Measurements from ENCODE around the gene COL5A1. TPM values are rescaled to one million over a fixed set of nuclear protein-coding genes. Genes with fewer than 3 reads are reported as not detected.

COL5A1 gene
- total RNA-seq, 1 donor from 2014 or later: 6.1 TPM

DNA sequence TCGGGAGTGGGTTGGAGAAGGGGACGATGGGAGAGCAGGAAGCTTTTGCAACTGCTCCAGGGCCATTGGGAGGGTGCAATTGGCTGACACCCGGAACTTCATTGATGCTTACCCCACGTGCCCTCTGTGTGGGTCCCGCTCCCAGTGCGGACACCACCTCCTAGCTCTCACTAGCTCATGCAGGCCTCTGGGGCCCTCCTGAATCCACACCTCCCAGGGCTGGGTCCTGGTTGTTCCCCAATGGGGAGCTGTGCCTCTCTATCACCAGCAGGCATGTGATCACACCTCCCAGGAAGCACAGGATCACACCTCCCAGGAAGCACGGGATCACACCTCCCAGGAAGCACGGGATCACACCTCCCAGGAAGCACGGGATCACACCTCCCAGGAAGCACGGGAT, 206.9 kb downstream of the COL5A1 start:
- no peak overlapping the region for H3K4me3 Mint-ChIP-seq
- H4K20me1 ChIP-seq (ENCODE audit: low read depth): no peaks in the 10 kb centered on the region
- TF ChIP-seq, protein P1, sequence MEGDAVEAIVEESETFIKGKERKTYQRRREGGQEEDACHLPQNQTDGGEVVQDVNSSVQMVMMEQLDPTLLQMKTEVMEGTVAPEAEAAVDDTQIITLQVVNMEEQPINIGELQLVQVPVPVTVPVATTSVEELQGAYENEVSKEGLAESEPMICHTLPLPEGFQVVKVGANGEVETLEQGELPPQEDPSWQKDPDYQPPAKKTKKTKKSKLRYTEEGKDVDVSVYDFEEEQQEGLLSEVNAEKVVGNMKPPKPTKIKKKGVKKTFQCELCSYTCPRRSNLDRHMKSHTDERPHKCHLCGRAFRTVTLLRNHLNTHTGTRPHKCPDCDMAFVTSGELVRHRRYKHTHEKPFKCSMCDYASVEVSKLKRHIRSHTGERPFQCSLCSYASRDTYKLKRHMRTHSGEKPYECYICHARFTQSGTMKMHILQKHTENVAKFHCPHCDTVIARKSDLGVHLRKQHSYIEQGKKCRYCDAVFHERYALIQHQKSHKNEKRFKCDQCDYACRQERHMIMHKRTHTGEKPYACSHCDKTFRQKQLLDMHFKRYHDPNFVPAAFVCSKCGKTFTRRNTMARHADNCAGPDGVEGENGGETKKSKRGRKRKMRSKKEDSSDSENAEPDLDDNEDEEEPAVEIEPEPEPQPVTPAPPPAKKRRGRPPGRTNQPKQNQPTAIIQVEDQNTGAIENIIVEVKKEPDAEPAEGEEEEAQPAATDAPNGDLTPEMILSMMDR (IDR thresholded peaks at IDR 0.05): no peak
- TF ChIP-seq EZH2phosphoT487 (IDR thresholded peaks at IDR 0.05) (no peak), EZH2 (IDR thresholded peaks at IDR 0.05) (no peak)
- H3K79me2 ChIP-seq (ENCODE audit: low read depth): no peaks in the 10 kb centered on the region
- peaks cover 2% of the 10 kb centered on the region for H3K9me3 Mint-ChIP-seq
- H3K4me1 Mint-ChIP-seq: peaks cover 2% of the 10 kb centered on the region
- H3K27me3 ChIP-seq: no peaks in the 10 kb centered on the region
- H3K27ac ChIP-seq: no peak overlapping the region
- no peaks in the 10 kb centered on the region for H3K9me3 ChIP-seq (ENCODE audit: low read depth)
- H3K4me1 ChIP-seq: no peaks in the 10 kb centered on the region
- H3K27ac Mint-ChIP-seq: no peak overlapping the region
- H3K9ac ChIP-seq: no peak overlapping the region
- no peak overlapping the region for H3K4me2 ChIP-seq
- DNase-seq (ENCODE audit: low spot score): no peak
- H3K36me3 ChIP-seq: no peaks in the 10 kb centered on the region
- no peak overlapping the region for H3K4me3 ChIP-seq
- no peak overlapping the region for H2AFZ ChIP-seq (replicated peaks)
- H3K27me3 Mint-ChIP-seq (ENCODE audit: insufficient read depth, low read depth): no peaks in the 10 kb centered on the region
- no peaks in the 10 kb centered on the region for H3F3A ChIP-seq (ENCODE audit: low read depth)
- H3K36me3 Mint-ChIP-seq: no peaks in the 10 kb centered on the region

DNA sequence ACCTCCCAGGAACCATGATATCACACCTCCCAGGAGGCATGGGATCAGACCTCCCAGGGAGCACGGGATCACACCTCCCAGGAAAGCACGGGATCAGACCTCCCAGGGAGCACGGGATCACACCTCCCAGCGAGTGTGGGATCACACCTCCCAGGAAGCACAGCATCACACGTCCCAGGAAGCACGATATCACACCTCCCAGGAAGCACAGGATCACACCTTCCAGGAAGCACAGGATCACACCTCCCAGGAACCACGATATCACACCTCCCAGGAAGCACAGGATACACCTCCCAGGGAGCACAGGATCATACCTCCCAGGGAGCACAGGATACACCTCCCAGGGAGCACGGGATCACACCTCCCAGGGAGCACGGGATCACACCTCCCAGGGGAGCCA, 209.0 kb downstream of the COL5A1 start:
- H3K4me1 Mint-ChIP-seq: no peaks in the 10 kb centered on the region
- peaks cover 2% of the 10 kb centered on the region for H3K9me3 Mint-ChIP-seq
- Histone ChIP-seq H3K9ac (no peak overlapping the region), H3K4me1 (no peaks in the 10 kb centered on the region), H3K79me2 (ENCODE audit: low read depth) (no peaks in the 10 kb centered on the region), H3K4me3 (no peak overlapping the region), H4K20me1 (ENCODE audit: low read depth) (no peaks in the 10 kb centered on the region), H3F3A (ENCODE audit: low read depth) (no peaks in the 10 kb centered on the region), H3K9me3 (ENCODE audit: low read depth) (no peaks in the 10 kb centered on the region), H2AFZ (replicated peaks) (no peak overlapping the region), H3K27me3 (no peaks in the 10 kb centered on the region), H3K4me2 (no peak overlapping the region), H3K27ac (no peak overlapping the region), H3K36me3 (no peaks in the 10 kb centered on the region)
- no peak overlapping the region for H3K27ac Mint-ChIP-seq
- peaks cover 2% of the 10 kb centered on the region for H3K27me3 Mint-ChIP-seq (ENCODE audit: insufficient read depth, low read depth)
- no peaks in the 10 kb centered on the region for H3K36me3 Mint-ChIP-seq
- DNase-seq (ENCODE audit: low spot score): no peak
- TF ChIP-seq EZH2 (IDR thresholded peaks at IDR 0.05) (no peak), EZH2phosphoT487 (IDR thresholded peaks at IDR 0.05) (no peak)
- TF ChIP-seq, protein P1 (IDR thresholded peaks at IDR 0.05): no peak
- no peak overlapping the region for H3K4me3 Mint-ChIP-seq

DNA sequence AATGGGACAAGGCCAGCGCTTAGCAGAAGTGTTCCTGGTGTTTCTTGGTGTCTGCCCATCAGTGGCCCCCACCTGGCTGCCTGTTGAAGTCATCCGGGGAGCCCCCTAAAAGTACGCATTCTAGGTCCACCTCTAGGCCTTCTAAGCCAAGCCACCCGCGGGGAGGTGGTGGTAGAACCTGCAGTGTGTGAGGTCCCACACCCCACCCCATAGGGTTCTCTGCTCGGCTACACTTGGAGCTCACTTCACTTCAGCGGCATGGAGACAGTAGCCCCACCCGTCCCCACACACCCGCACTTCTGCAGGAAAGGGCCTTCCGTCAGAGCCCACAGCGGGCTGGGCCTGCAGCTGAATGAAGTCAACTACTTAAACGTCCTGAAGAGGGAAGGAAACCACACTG, 209.4 kb downstream of the COL5A1 start:
- Mint-ChIP-seq H3K4me3 (peak overlapping the region; percentile 19), H3K9me3 (peaks cover 2% of the 10 kb centered on the region), H3K27me3 (ENCODE audit: insufficient read depth, low read depth) (peaks cover 2% of the 10 kb centered on the region), H3K27ac (no peak overlapping the region), H3K36me3 (no peaks in the 10 kb centered on the region), H3K4me1 (no peaks in the 10 kb centered on the region)
- Histone ChIP-seq H4K20me1 (ENCODE audit: low read depth) (no peaks in the 10 kb centered on the region), H3K4me1 (no peaks in the 10 kb centered on the region), H3K79me2 (ENCODE audit: low read depth) (no peaks in the 10 kb centered on the region), H3K4me2 (no peak overlapping the region), H3K27me3 (no peaks in the 10 kb centered on the region), H3K27ac (no peak overlapping the region), H3K36me3 (no peaks in the 10 kb centered on the region), H3F3A (ENCODE audit: low read depth) (no peaks in the 10 kb centered on the region), H3K9ac (no peak overlapping the region), H2AFZ (replicated peaks) (no peak overlapping the region), H3K9me3 (ENCODE audit: low read depth) (no peaks in the 10 kb centered on the region), H3K4me3 (no peak overlapping the region)
- TF ChIP-seq, protein P1 (IDR thresholded peaks at IDR 0.05): no peak
- TF ChIP-seq EZH2phosphoT487 (IDR thresholded peaks at IDR 0.05): no peak
- no peak for TF ChIP-seq EZH2 (IDR thresholded peaks at IDR 0.05)
- no peak for DNase-seq (ENCODE audit: low spot score)
